ENCODE results near the gene EN2.

- TF ChIP-seq CTCF (IDR thresholded peaks at IDR 0.05) (no peak), POLR2A (IDR thresholded peaks at IDR 0.05) (no peak)
Observed at GRCh38 chr7:155460926-155461613, 3.1 kb downstream of the EN2 start.

Measured in adrenal gland (tissue), 5 donors.